GM19351 (cell line): ENCODE measurements around the gene SWSAP1.
"Not testable (repeated sequence)": the region's sequence is repeated elsewhere in the genome, so short reads cannot be mapped to it uniquely, and the experiment has no call there.

Experiments used
- ATAC-seq: cut with Tn5 transposase; IDR thresholded peaks from one replicate; pipeline ENCODE4 v1.9.1; 2021; ENCODE audit warnings: mild to moderate bottlenecking, moderate library complexity; ENCODE audit not compliant: unreplicated experiment

The SWSAP1 gene

DNA sequence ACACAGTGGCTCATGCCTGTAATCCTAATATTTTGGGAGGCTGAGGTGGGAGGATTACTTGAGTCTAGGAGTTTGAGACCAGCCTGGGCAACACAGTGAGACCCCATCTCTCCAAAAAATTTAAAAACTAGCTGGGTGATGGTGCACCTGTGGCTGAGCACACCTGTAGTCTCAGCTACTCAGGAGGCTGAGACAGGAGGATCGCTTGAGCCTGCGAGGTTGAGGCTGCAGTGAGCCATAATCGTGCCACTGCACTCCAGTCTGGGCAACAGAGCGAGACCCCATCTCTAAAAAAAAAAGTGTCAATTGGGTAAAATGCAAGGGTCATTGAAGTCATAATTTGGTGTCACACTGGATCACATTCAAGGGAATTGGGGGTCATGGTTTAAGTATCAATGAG lies 20.4 kb upstream of the SWSAP1 start:
- ATAC-seq: not testable (repeated sequence)

DNA sequence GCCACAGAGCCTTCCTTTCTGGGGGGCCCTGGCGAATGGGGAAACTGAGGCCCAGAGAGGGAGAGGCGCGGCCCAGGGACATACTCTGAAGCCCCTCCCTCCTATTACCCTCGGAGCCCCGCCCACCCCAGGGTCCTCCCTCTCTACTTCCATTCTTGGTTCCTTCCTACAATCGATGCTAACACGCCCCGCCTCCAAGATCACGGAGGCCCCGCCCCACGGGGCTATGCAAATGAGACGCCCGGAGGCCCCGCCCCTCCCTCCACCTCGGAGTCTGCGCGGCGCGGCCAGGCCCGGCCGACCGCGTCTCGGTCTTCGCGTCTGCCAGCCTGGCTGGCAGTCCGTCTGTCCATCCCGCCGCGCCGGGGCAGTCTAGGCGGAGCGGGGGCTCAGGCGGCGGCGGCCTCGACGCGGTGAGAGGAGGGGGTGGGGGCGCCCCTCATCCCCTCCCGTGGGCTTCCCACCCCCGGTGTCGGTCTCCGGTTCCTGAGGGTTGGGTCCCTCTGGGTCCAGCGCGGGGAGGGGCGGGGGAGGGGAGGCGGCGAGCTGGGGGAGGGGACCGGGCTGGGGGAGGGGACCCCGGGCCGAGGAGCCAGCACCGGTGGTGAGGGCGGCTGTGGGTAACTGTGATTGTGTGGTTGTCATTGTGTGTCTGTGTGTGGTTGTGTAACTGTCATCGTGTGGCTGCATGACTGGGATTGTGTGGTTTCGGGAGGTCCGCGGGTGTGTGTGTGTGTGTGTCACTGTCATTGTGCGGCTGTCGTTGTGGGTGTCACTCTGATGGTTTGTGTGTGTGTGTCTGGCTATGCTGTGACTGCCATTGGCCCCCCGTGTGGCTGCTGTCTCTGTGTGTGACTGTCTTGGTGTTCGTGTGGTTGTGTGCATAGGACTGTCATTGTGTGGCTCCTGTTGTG lies 19.0 kb upstream of the SWSAP1 start, which contains the start of gene PLPPR2:
TSS of gene PLPPR2 (plus strand) at position 273 of the 914 bp plus-strand sequence. CDS start 2,242 bp downstream, outside the sequence.
- ATAC-seq: no peak

DNA sequence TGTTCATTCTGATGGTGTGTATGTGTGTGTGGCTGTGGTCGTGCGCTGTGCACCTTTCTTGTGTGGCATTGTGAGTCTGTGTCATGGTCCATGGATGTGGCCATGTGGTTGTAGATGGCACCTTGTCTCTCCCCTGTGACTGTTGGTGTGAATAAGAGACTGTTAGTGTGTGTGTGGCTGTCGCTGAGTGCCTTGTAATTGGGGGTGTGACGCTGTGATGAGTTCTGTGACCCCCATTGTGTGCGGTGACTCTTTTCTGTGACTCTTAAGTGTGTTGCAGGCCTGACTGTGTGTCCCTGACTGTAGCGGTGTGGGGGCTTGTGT lies 18.4 kb upstream of the SWSAP1 start:
- ATAC-seq: no peak

DNA sequence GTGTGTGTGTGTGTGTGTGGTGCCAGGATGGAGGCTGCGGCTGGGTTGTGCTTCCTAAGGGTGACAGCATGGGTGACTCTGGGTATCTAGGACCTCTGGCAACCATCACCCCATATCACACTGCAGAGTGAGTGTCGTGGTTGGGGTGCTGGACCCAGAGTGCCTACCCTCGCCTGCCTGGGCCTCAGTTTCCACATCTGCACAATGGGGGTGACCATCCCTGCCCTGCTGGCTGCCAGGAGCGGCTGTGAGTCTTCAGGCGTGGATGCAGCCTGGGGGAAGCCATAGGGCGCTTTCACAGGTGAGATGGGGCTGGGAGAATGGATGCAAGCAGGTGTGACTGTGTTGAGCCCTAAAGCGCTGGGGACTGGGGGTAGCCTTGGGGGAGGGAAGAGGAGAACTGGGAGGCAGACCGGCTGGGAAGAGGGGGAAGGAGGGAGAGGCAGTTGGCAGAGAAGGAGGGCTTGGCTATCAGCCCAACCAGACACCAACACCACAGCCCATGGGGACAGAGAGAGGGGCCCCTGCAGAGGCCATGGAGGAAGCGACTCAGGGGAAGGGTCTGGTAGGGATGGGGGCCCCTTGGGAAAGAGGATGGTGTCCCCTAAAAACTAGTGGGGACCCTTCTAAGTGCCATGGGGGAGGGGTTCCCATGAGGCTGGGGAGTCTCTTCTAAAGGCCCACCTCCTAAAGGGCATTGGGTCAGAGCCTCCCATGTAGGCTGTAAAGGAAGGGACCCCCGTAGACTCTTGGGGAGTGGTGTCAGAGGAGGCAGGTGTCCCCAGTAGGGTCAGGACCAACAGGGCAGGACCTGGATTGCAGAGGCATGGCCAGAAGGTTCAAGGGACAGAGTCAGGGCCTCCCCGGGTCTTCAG lies 17.6 kb upstream of the SWSAP1 start:
- no peak for ATAC-seq

DNA sequence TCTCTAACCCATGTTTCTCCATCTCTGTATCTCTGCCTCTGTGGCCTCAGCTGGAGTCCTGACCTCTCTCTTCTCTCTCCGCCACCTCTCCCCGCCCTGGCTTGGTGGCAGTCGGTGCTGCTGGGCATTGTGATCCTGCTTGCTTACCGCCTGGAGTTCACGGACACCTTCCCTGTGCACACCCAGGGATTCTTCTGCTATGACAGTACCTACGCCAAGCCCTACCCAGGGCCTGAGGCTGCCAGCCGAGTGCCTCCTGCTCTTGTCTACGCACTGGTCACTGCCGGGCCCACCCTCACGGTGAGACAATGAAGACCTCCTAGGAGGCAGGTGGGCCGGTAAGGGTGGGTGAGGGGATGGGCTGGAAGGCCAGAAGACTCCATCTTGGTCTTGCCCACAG lies 15.0 kb upstream of the SWSAP1 start:
- ATAC-seq: no peak

DNA sequence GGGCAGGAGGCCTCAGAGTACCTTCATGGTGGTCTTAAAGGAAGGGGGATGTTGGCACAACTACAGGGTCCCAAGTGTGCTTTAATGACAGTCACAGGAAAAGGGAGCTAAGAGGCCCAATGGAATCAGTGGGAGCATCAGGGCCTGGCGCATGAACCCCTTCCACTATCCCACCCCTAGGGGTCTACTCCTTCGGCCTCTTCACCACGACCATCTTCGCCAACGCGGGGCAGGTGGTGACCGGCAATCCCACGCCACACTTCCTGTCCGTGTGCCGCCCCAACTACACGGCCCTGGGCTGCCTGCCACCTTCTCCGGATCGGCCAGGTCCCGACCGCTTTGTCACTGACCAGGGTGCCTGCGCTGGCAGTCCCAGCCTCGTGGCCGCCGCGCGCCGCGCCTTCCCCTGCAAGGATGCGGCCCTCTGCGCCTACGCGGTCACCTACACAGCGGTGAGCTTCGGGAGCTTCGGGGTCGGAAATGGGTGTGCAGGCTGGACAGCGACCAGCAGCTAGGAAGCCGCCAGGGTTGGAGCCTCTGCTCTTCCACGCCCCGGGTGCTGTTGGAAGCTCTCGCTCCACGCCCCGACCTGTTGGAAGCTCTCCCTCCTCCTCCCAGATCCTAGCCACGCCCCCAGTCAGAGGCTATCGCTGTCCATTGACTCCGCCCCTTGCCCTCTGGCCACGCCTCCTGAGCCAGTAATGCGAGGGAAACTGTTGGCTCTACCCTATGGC lies 13.3 kb upstream of the SWSAP1 start:
- ATAC-seq: no peak

DNA sequence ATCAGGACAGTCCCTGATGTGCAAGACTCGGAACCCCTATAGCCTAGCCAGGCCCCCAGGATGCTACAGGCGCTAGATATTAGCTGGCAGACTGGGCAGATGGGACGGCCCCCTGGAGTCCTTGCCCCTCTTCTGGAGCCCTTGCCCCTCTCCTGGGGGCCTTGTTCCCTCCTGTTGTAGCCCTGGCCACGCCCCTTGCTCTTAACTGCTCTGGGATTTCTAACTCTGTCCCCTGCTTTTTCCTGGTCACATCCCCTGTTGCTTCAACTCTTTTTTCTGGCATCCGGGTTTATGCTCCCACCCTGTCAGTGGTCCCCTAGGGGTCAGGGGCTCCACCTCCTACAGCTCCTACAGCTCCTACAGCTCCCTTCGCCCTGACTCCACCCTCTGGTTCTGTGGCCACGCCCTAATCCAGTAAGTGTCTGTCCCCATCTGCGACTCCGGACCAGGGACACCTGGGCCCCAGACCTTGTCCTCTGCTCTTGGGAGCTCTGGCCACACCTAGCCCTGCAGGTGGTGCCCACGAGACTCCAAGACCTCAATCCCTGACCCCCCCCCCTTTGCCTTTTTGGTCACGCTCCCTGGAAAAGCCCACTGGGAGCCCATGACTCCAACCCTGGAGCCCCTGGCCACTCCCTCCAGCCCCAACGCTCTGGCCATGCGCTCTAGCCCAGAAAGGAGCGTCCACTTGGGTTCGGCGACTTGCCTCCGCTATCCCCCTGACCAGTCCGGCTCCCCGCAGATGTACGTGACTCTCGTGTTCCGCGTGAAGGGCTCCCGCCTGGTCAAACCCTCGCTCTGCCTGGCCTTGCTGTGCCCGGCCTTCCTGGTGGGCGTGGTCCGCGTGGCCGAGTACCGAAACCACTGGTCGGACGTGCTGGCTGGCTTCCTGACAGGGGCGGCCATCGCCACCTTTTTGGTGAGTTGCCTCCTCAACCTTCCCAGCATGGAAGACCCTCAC lies 12.4 kb upstream of the SWSAP1 start:
- no peak for ATAC-seq

DNA sequence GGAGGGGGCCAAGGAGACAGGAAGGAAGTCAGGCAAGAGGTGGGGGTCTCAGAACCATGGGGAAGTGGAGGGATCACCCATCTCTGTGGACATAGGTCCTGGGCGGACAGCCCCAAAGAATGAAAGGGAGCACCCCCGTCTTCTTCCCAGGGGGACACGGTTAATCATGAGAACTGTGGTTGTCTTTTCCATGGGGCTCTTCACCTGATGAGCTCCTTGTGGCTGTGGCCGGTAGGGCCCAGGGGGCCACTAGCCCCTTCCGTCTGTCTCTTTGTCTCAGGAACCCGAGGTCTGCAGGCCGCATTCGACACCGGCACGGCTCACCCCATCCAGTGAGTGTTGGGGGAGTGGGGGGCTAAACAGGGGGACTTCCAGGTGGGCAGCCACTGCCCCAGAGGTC lies 10.6 kb upstream of the SWSAP1 start:
- ATAC-seq: no peak

DNA sequence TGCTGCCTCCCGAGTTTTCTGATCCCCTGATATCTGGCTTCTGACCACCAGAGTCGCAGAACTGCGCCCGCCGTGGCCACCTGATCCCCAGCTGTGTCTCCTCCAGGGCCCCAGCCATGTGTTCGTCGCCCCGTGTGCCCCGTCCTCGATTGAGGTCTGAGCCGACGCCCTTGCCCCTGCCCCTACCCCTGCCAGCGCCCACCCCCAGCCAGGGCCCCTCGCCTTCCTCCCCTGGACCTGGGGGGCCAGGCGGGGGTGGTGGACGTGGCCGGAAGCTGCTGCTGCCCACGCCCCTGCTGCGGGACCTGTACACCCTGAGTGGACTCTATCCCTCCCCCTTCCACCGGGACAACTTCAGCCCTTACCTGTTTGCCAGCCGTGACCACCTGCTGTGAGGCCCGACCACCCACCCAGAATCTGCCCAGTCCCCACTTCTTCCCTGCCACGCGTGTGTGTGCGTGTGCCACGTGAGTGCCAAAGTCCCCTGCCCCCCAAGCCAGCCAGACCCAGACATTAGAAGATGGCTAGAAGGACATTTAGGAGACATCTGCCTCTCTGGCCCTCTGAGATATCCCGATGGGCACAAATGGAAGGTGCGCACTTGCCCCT lies 10.1 kb upstream of the SWSAP1 start:
- no peak for ATAC-seq

DNA sequence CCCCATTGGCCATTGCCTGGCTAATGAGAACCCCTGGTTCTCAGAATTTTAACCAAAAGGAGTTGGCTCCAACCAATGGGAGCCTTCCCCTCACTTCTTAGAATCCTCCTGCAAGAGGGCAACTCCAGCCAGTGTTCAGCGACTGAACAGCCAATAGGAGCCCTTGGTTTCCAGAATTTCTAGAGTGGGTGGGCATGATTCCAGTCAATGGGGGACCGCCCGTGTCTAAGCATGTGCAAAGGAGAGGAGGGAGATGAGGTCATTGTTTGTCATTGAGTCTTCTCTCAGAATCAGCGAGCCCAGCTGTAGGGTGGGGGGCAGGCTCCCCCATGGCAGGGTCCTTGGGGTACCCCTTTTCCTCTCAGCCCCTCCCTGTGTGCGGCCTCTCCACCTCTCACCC lies 9.5 kb upstream of the SWSAP1 start:
- no peak for ATAC-seq

DNA sequence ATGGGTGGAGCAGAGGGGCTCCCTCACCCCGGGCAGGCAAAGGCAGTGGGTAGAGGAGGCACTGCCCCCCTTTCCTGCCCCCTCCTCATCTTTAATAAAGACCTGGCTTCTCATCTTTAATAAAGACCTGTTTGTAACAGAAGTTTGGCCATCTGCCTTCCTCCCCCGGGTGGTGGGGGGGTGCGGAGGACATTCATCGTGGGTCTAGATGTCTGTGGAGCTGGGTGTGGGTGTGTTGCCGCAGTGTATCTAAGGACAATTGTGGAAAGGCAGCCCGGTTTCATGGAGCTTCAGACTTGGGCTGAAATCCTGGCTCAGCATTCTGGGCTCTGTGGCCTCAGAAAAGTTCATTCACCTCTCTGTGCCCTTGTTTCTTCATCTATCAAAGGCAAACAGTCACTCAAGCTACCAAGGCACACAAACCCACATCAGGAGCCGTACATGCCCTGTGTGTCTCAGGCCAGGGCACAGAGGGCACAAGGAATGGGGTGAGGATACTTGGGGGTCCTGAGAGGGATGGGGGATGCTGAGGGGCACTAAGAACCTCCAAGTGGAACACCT lies 8.8 kb upstream of the SWSAP1 start:
- no peak for ATAC-seq

DNA sequence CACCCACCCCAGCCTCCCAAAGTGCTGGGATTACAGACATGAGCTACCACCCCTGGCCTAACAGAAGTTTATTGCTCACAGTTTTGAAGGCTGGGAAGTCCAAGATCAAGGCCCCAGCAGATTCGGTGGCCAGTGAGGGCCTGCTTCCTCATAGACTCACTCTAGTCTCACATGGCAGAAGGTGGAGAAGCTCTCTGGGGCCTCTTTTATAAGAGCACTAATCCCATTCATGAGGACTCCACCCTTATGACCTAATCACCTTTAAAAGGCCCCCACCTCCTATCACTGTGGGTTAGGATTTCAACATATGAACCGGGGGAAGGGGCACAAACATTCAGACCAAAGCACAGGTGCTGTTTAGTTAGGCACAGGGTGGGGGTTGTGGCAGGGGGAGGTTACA lies 6.9 kb upstream of the SWSAP1 start:
- no peak for ATAC-seq

DNA sequence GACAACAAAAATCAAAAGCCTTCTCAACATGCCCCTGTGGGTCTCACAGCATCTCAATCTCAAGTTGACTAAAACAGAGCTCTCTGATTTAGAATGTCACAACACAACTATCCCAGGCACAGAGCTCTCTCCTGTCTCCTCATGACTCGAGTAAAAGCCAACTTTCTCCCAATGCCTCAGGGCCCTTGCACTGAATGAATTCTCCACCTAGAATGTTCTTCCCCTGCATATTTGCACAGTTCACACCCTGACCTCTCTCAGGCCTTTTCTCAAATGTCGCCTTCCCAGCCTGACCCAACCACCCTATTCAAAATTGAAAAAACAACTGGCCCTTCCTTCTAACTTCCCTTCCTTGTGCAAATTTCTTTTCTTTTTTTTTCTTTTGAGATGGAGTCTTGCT lies 3.7 kb upstream of the SWSAP1 start:
- ATAC-seq: no peak

DNA sequence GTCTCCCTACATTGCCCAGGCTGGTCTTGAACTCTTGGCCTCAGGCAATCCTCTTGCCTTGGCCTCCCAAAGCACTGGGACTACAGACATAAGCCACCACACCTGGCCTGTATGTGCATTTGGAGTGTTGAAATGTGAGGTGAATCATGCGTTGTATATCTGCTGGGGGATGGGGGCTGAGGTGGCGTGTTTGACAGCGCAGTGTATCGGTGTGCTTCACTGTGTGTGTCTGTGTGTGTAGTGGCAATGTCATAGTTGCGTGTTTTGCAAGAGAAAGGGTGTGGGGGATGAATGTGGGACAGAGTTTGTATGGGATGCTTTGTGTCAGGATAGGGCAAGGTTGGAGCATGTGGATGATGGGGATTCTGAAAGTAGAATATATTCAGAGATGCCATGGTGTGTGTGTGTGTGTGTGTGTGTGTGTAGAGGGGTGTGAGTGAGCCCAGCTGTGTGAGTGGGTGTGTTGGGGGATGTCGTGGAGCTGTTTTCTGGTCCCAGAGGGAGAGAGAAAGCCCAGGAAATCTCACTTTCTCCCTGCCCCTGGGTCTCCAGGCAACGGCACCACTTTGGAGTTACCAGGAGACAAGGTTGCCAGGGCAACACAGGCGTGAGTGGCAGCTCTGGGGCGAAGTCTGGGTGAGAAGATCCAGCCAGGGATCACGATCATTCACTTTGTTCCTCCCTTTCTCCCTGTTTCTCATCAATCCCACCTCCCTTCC lies 1.1 kb upstream of the SWSAP1 start:
- no peak for ATAC-seq

DNA sequence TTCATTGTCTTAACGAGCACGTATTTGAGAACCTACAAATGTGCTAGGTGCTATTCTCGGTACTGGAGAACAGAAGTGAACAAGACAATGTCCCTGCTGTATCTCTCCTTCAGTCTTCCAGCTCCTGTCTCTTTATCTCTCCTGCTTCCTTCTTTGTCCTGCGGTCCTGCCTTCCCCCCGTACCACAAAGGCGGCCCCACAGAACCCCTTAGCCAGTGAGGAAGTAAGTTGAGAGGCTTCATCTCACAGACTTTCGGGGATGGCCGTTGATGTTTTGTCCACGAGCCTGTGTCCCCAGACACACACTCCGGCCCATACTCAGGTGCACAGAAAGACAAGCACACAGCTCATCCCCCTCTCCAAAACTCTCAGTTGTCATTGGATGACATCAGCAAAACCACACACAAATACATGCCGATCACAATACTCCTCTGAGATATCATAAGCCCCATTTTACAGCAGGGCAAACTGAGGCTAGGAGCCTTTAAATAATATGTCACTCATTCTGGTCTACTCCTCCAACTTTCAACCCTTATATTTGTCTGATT lies 507 bp upstream of the SWSAP1 start:
- no peak for ATAC-seq

DNA sequence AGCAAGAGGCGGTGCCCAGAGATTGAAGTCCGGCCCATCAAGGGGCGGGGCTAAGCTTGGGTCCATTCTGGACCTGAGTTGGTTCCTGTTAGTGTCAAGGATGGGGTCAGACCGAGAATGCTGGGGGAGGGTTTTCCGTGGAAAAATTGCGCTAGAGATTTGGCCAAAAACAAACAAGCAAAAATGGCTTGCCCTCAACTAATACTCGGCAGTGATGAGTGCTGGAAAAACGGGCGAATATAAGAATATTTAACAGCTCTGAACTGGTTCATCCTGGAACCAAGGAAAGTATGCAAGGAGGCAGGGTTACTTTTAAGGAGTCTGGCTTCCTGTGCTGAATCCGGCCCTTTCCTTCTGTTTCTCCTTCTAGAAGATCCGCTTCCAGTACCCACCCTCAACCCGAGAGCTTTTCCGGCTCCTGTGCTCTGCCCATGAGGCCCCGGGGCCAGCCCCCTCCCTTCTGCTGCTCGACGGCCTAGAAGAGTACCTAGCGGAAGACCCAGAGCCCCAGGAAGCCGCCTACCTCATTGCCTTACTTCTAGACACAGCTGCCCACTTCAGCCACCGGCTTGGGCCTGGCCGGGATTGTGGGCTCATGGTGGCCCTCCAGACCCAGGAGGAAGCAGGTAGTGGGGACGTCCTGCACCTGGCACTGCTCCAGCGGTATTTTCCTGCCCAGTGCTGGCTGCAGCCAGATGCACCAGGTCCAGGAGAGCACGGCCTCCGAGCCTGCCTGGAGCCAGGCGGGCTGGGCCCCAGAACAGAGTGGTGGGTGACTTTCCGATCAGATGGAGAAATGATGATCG lies 880 bp downstream of the SWSAP1 start:
- no peak for ATAC-seq

DNA sequence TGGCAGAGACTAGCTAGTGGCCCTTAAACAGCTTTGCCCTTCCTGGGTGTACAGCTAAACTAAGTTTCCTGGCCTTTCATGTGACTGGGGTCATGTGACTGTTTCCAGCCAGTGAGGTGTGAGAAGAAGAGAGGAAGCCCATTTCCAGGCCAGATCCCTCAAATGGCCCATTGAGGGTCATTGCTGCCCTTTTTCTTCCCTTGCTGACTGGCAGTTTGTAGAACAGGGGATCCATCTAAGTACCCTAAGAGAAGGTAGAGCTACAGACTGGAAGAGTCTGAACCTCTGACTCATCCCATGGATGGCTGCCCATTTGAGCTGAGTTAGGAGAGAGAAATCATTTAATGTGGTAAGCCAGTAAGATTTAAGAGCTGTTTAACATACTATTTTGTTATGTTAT lies 2.8 kb downstream of the SWSAP1 start:
- ATAC-seq: no peak

DNA sequence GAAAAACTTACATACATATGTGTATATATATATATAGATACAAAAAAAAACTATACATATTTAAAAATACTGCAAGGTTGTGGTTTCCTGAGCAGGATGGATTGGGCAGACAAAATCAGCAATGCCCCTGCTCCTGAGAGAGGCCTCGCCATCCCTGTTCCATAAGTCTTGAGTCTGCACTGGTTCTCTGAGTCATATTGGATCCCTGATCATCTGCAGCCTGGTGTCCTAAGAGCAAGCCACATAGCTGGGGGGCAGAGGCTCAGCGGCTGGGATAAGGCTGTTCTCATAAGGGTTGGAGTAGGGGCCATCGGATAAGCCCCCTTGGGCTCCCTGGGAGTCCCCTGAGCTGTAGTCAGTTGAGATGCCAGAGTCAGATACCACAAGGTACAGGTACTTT lies 3.3 kb downstream of the SWSAP1 start:
- no peak for ATAC-seq
